Activated CD4-positive, alpha-beta memory T cell treated with anti-CD3 and anti-CD28 coated beads for 36 hours (primary cell): Measurements from ENCODE around the gene TAGLN. TPM values are rescaled to one million over a fixed set of nuclear protein-coding genes. Genes with fewer than 3 reads are reported as not detected.
"Not testable (repeated sequence)": the region's sequence is repeated elsewhere in the genome, so short reads cannot be mapped to it uniquely, and the experiment has no call there.

Experiments used
- CTCF ChIA-PET: fragments of 350-600 bp; sonication (Branson Sonifier 250); formaldehyde crosslinking; loops from one replicate; lab custom pipeline; 2021; ENCODE audit warnings: antibody characterized with exemption, inconsistent platforms; lab: Charles Lee
- POLR2A ChIA-PET: fragments of 350-600 bp; sonication (Branson Sonifier 250); formaldehyde crosslinking; loops from one replicate; lab custom pipeline; 2021; ENCODE audit warnings: antibody characterized with exemption; lab: Charles Lee
- DNase-seq: peaks from one replicate; pipeline ENCODE4 v3.0.0-alpha.2; 2020
- H3K27ac Mint-ChIP-seq: one replicate; pipeline ENCODE4 v1.8.0; 2021; ENCODE audit warnings: mixed read lengths
- H3K27me3 Mint-ChIP-seq: one replicate; pipeline ENCODE4 v1.8.0; 2021; ENCODE audit warnings: mixed read lengths
- H3K36me3 Mint-ChIP-seq: one replicate; pipeline ENCODE4 v1.8.0; 2021; ENCODE audit warnings: mixed read lengths
- H3K4me1 Mint-ChIP-seq: one replicate; pipeline ENCODE4 v1.8.0; 2021; ENCODE audit warnings: low read depth, mixed read lengths
- H3K4me3 Mint-ChIP-seq: one replicate; pipeline ENCODE4 v1.8.0; 2021; ENCODE audit warnings: mild to moderate bottlenecking, mixed read lengths
- H3K9me3 Mint-ChIP-seq: one replicate; pipeline ENCODE4 v1.8.0; 2021; ENCODE audit warnings: mixed read lengths
- intact Hi-C: fragments of 100-400 bp; cut with micrococcal nuclease; formaldehyde crosslinking; loops from one replicate; pipeline ENCODE4 v1.15.1; 2023
- total RNA-seq, 2 experiments: library from RNA; stranded (reverse); gene quantifications; one replicate each; pipeline ENCODE4 v1.2.3, GENCODE V29; 2021

Gene TAGLN
- total RNA-seq, 2 experiments from 2014 or later = 3.1 to 4.0 TPM

GRCh38 chr11:117208710-117209109, 9.5 kb downstream of the TAGLN start:
- DNase-seq = peak; percentile 18
- H3K27me3 Mint-ChIP-seq, H3K4me3 Mint-ChIP-seq, H3K4me1 Mint-ChIP-seq, H3K9me3 Mint-ChIP-seq, CTCF ChIA-PET, H3K27ac Mint-ChIP-seq, POLR2A ChIA-PET: not testable (repeated sequence)
- intact Hi-C loops = loop anchor here (5.0 kb wide), 1 partner anchor 76 kb away; no protein-coding TSS in a partner anchor
- peaks cover 32% of the 10 kb centered on the region for H3K36me3 Mint-ChIP-seq

DNA sequence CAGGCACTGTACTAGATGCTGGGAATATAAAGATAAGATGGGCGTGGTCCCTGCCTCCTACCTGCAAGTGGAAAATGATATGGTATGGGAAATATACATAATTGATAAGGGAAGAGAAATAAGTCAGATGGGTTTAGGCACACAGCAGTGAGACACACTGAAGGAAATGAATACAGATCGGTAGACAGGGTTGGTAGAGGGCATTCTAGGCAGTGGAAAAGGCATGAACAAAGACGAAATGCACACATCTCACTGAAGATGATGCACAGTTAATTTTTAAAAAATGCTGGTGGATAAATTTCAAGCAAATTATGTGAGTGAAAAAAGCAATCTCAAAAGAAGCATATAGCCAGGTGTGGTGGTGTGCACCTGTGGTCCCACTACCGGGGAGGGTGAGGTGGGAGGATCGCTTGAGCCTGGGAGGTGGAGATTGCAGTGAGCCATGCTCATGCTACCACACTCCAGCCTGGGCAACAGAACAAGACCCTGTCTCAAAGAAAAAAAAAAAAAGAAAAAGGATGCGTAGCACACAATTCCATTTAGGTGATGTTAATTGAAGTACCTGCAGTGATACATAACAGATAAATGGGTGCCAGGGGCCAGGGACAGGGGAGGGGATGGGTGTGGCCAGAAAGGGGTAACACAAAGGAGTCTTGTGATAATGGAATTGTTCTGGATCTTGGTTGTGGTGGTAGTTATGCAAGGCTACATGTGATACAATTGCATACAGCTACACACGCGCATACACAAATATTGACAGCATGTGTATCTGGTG, 10.4 kb downstream of the TAGLN start:
- H3K27me3 Mint-ChIP-seq, H3K4me3 Mint-ChIP-seq, H3K27ac Mint-ChIP-seq, H3K9me3 Mint-ChIP-seq, POLR2A ChIA-PET, H3K4me1 Mint-ChIP-seq, DNase-seq: not testable (repeated sequence)
- peaks cover 33% of the 10 kb centered on the region for H3K36me3 Mint-ChIP-seq
- CTCF ChIA-PET = interaction anchor here (0.6 kb wide), 1 partner anchor 17 kb away, joined by 3 read pairs; no protein-coding TSS in a partner anchor
- intact Hi-C loops = loop anchor here (5.0 kb wide), 1 partner anchor 77 kb away; no protein-coding TSS in a partner anchor

GRCh38 chr11:117210620-117211019, 11.4 kb downstream of the TAGLN start:
- H3K27ac Mint-ChIP-seq = no peak overlapping the region
- ChIA-PET CTCF (interaction anchor here (0.5 to 1.8 kb wide), 6 partner anchors 12 to 31 kb away, joined by 3 to 11 read pairs (median 4); no protein-coding TSS in a partner anchor), POLR2A (interaction anchor here (0.9 kb wide), 1 partner anchor 8 kb away, joined by 3 read pairs; no protein-coding TSS in a partner anchor)
- H3K4me1 Mint-ChIP-seq = peaks cover 2% of the 10 kb centered on the region
- H3K27me3 Mint-ChIP-seq = no peaks in the 10 kb centered on the region
- H3K36me3 Mint-ChIP-seq = peaks cover 32% of the 10 kb centered on the region
- H3K9me3 Mint-ChIP-seq = no peaks in the 10 kb centered on the region
- intact Hi-C loops = no loop called here
- no peak for DNase-seq
- no peak overlapping the region for H3K4me3 Mint-ChIP-seq

DNA sequence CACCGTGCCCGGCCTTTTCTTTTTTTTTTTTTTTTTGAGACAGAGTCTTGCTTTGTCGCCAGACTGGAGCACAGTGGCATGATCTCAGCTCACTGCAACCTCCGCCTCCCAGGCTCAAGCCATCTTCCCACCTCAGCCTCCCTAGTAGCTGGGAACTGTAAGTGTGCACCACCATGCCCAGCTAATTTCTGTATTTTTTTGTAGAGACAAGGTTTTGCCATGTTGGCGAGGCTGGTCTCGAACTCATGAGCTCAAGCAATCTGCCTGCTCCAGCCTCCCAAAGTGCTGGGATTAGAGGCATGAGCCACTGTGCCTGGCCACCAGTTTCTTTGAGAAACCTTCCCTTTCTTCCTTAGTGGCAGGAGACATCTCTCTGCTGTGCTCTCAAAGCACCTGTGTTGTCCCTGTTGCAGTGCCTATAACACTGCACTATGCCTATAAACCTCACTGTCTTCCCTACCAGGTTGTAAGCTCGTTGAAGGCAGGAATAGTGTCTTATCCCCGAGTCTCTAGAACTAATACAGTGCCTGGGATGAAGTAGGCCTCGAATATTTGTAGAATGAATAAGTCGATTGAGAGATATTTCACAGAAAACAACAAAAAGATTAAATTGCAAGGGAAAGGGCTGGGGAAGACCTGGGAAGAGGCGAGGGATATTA, 13.7 kb downstream of the TAGLN start:
- ChIA-PET POLR2A (no interaction called here), CTCF (interaction anchor here (1.0 to 1.2 kb wide), 3 partner anchors 9 to 16 kb away, joined by 3 read pairs; no protein-coding TSS in a partner anchor)
- Mint-ChIP-seq H3K27me3 (no peaks in the 10 kb centered on the region), H3K4me1 (peaks cover 7% of the 10 kb centered on the region), H3K36me3 (peaks cover 45% of the 10 kb centered on the region), H3K9me3 (no peaks in the 10 kb centered on the region), H3K27ac (no peak overlapping the region), H3K4me3 (no peak overlapping the region)
- intact Hi-C loops = no loop called here
- no peak for DNase-seq

DNA sequence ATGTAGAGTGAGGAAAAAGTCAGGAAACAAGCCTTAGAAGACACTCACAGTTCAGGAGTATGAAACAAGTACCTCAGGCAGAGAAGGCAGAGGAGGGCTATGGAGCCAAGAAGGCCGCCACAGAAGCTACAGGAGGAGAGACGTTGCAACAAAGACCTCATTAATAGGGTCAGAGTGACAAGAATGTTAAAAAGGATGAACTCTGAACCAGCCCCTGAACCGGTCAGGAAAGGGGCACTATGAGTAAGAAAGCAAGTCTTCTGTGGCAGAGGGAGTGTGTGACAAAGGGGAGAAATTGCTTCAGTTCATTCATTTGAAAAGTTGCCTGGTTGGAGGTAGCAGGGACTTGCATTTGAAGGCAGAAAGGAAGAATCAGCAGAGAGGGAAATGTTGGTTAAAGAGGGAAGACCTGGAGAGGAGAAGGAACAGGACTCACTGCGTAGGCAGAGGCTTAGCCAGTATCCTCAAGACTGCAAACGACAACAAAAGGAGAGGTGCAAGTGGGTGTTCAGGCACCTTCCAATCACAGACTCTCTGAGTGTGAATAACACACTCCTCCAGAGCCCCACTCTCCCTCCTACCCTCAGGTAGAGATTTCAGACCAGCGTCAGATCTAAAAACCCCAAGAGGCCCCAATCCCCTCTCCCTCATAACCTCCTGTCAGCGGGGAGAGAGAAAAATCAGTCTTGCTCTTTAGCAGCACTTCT, 15.4 kb downstream of the TAGLN start:
- no peak overlapping the region for H3K4me3 Mint-ChIP-seq
- intact Hi-C loops = no loop called here
- peaks cover 61% of the 10 kb centered on the region for H3K36me3 Mint-ChIP-seq
- ChIA-PET CTCF (no interaction called here), POLR2A (no interaction called here)
- peak overlapping the region; percentile 36 for H3K27ac Mint-ChIP-seq
- no peak for DNase-seq
- no peaks in the 10 kb centered on the region for H3K9me3 Mint-ChIP-seq
- peaks cover 7% of the 10 kb centered on the region for H3K4me1 Mint-ChIP-seq
- H3K27me3 Mint-ChIP-seq = no peaks in the 10 kb centered on the region

- CTCF ChIA-PET = interaction anchor here (0.8 to 2.1 kb wide), 2 partner anchors 9 kb away, joined by 3 to 13 read pairs; no protein-coding TSS in a partner anchor
- Mint-ChIP-seq H3K4me1 (peaks cover 7% of the 10 kb centered on the region), H3K27me3 (no peaks in the 10 kb centered on the region), H3K9me3 (no peaks in the 10 kb centered on the region), H3K4me3 (no peak overlapping the region), H3K36me3 (peaks cover 61% of the 10 kb centered on the region), H3K27ac (peak overlapping the region; percentile 72)
- POLR2A ChIA-PET = no interaction called here
- intact Hi-C loops = no loop called here
- DNase-seq = no peak
Observed at GRCh38 chr11:117217141-117218084, 18.2 kb downstream of the TAGLN start.

- CTCF ChIA-PET = interaction anchor here (0.8 to 0.9 kb wide), 2 partner anchors 8 to 21 kb away, joined by 3 read pairs; no protein-coding TSS in a partner anchor
- POLR2A ChIA-PET = interaction anchor here (0.6 kb wide), 1 partner anchor 8 kb away, joined by 3 read pairs; no protein-coding TSS in a partner anchor
Observed at GRCh38 chr11:117218133-117218915, 19.2 kb downstream of the TAGLN start.

DNA sequence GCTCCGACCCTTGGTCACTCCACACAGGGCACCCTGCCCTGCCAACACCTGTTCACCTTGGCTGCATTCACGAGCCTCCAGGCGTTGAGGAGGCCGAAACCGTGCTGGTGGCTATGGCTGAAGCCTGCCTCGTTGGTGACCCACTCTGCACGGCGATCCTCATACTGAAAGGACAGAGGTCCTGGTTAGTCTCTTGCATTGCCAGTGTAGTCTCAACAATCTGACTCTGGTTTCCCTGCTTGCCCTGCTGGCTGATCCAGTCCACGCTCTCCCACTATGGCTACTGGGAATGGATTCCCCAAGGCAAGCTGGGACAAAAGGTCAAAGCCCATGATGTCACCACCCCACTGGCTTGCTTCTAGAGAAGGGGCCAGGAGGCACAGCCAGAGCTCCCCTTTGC, 19.8 kb downstream of the TAGLN start:
- no peak overlapping the region for H3K4me3 Mint-ChIP-seq
- no peaks in the 10 kb centered on the region for H3K27me3 Mint-ChIP-seq
- POLR2A ChIA-PET = interaction anchor here (0.6 kb wide), 1 partner anchor 8 kb away, joined by 3 read pairs; no protein-coding TSS in a partner anchor
- CTCF ChIA-PET = interaction anchor here (0.9 kb wide), 1 partner anchor 22 kb away, joined by 3 read pairs; no protein-coding TSS in a partner anchor
- H3K9me3 Mint-ChIP-seq = no peaks in the 10 kb centered on the region
- intact Hi-C loops = no loop called here
- peaks cover 59% of the 10 kb centered on the region for H3K36me3 Mint-ChIP-seq
- DNase-seq = no peak
- H3K27ac Mint-ChIP-seq = no peak overlapping the region
- H3K4me1 Mint-ChIP-seq = peaks cover 7% of the 10 kb centered on the region

More at GRCh38 chr11:117218133-117218915, 19.2 kb downstream of the TAGLN start:
- H3K9me3 Mint-ChIP-seq = no peaks in the 10 kb centered on the region
- H3K36me3 Mint-ChIP-seq = peaks cover 58% of the 10 kb centered on the region
- intact Hi-C loops = no loop called here
- H3K4me3 Mint-ChIP-seq = no peak overlapping the region
- no peak overlapping the region for H3K27ac Mint-ChIP-seq
- H3K27me3 Mint-ChIP-seq = no peaks in the 10 kb centered on the region
- H3K4me1 Mint-ChIP-seq = peaks cover 7% of the 10 kb centered on the region
- no peak for DNase-seq

GRCh38 chr11:117219455-117219854, 20.3 kb downstream of the TAGLN start:
- Mint-ChIP-seq H3K36me3 (peaks cover 60% of the 10 kb centered on the region), H3K4me1 (peaks cover 6% of the 10 kb centered on the region), H3K27ac (no peak overlapping the region), H3K4me3 (no peak overlapping the region), H3K27me3 (no peaks in the 10 kb centered on the region), H3K9me3 (no peaks in the 10 kb centered on the region)
- ChIA-PET POLR2A (interaction anchor here (0.6 kb wide), 1 partner anchor 9 kb away, joined by 3 read pairs; no protein-coding TSS in a partner anchor), CTCF (no interaction called here)
- no peak for DNase-seq
- intact Hi-C loops = no loop called here

DNA sequence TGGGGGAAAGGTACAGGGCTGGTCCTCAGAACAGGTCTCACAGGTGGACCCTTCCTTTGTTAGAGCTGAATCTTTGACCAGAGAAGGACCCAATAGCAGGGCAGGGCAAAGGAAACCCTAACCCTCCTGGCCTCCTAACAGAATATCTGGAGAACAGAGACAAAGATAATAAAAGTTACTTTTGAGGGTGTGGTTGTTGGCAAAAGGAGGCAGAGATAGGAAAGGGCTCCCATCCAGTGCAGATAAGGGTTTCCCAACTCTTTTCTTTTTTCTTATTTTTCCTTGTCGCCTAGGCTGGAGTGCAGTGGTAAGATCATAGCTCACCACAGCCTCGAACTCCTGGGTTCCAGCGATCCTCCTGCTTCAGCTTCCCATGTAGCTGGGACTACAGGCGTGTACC, 20.8 kb downstream of the TAGLN start:
- intact Hi-C loops = no loop called here
- ChIA-PET CTCF (interaction anchor here (0.8 to 1.0 kb wide), 2 partner anchors 10 to 106 kb away, joined by 3 to 5 read pairs; no protein-coding TSS in a partner anchor), POLR2A (no interaction called here)
- Mint-ChIP-seq H3K4me1 (peaks cover 5% of the 10 kb centered on the region), H3K27ac (no peak overlapping the region), H3K27me3 (no peaks in the 10 kb centered on the region), H3K36me3 (peaks cover 60% of the 10 kb centered on the region), H3K9me3 (no peaks in the 10 kb centered on the region), H3K4me3 (no peak overlapping the region)
- no peak for DNase-seq
